ENCODE results near the gene NRG2.

Gene NRG2

GRCh38 chr5:139812323-139812722 is 230.8 kb downstream of the NRG2 start:
- Histone ChIP-seq H3K4me3 (ENCODE audit: insufficient read depth, low read length, poor library complexity, severe bottlenecking) (no peak overlapping the region), H3K36me3 (ENCODE audit: low read length) (no peaks in the 10 kb centered on the region), H3K79me2 (ENCODE audit: insufficient read depth, low read length) (no peaks in the 10 kb centered on the region), H3K9me3 (ENCODE audit: insufficient read depth, low read length) (no peaks in the 10 kb centered on the region), H3K9me2 (replicated peaks; ENCODE audit: insufficient read depth, low read length) (no peaks in the 10 kb centered on the region), H3K9ac (ENCODE audit: low read length) (no peak overlapping the region), H3F3A (ENCODE audit: insufficient read depth) (no peaks in the 10 kb centered on the region), H2AFZ (ENCODE audit: low read depth, low read length, severe bottlenecking) (no peak overlapping the region), H3K27me3 (ENCODE audit: low read length) (no peaks in the 10 kb centered on the region), H4K20me1 (ENCODE audit: low read depth, low read length) (no peaks in the 10 kb centered on the region), H3K4me2 (ENCODE audit: low read depth, low read length, poor library complexity, severe bottlenecking) (no peak overlapping the region), H3K27ac (ENCODE audit: low read depth, low read length) (no peak overlapping the region)
- no peak for TF ChIP-seq CTCF (IDR thresholded peaks at IDR 0.05; ENCODE audit: insufficient read depth, low read length, poor library complexity, severe bottlenecking)
- no peak for TF ChIP-seq EZH2phosphoT487 (conservative IDR thresholded peaks at IDR 0.05; ENCODE audit: low read length)

GRCh38 chr5:139811274-139811607 is 231.9 kb downstream of the NRG2 start:
- TF ChIP-seq CTCF (IDR thresholded peaks at IDR 0.05; ENCODE audit: insufficient read depth, low read length, poor library complexity, severe bottlenecking): no peak
- TF ChIP-seq EZH2phosphoT487 (conservative IDR thresholded peaks at IDR 0.05; ENCODE audit: low read length): no peak
- Histone ChIP-seq H3K79me2 (ENCODE audit: insufficient read depth, low read length) (no peaks in the 10 kb centered on the region), H3K4me3 (ENCODE audit: insufficient read depth, low read length, poor library complexity, severe bottlenecking) (no peak overlapping the region), H3K27ac (ENCODE audit: low read depth, low read length) (no peak overlapping the region), H2AFZ (ENCODE audit: low read depth, low read length, severe bottlenecking) (no peak overlapping the region), H3K4me2 (ENCODE audit: low read depth, low read length, poor library complexity, severe bottlenecking) (no peak overlapping the region), H3K27me3 (ENCODE audit: low read length) (no peaks in the 10 kb centered on the region), H3K9me3 (ENCODE audit: insufficient read depth, low read length) (no peaks in the 10 kb centered on the region), H3K36me3 (ENCODE audit: low read length) (no peaks in the 10 kb centered on the region), H3K9me2 (replicated peaks; ENCODE audit: insufficient read depth, low read length) (no peaks in the 10 kb centered on the region), H3K9ac (ENCODE audit: low read length) (no peak overlapping the region), H4K20me1 (ENCODE audit: low read depth, low read length) (no peaks in the 10 kb centered on the region), H3F3A (ENCODE audit: insufficient read depth) (no peaks in the 10 kb centered on the region)

- Histone ChIP-seq H3K27ac (ENCODE audit: low read depth, low read length) (no peak overlapping the region), H3K4me3 (ENCODE audit: insufficient read depth, low read length, poor library complexity, severe bottlenecking) (no peak overlapping the region), H3K9ac (ENCODE audit: low read length) (no peak overlapping the region), H3K9me3 (ENCODE audit: insufficient read depth, low read length) (no peaks in the 10 kb centered on the region), H4K20me1 (ENCODE audit: low read depth, low read length) (no peaks in the 10 kb centered on the region), H3K4me2 (ENCODE audit: low read depth, low read length, poor library complexity, severe bottlenecking) (no peak overlapping the region), H3K9me2 (replicated peaks; ENCODE audit: insufficient read depth, low read length) (no peaks in the 10 kb centered on the region), H3F3A (ENCODE audit: insufficient read depth) (no peaks in the 10 kb centered on the region), H3K36me3 (ENCODE audit: low read length) (no peaks in the 10 kb centered on the region), H3K79me2 (ENCODE audit: insufficient read depth, low read length) (no peaks in the 10 kb centered on the region), H3K27me3 (ENCODE audit: low read length) (no peaks in the 10 kb centered on the region), H2AFZ (ENCODE audit: low read depth, low read length, severe bottlenecking) (no peak overlapping the region)
- TF ChIP-seq CTCF (IDR thresholded peaks at IDR 0.05; ENCODE audit: insufficient read depth, low read length, poor library complexity, severe bottlenecking) (no peak), EZH2phosphoT487 (conservative IDR thresholded peaks at IDR 0.05; ENCODE audit: low read length) (no peak)
These were observed 232.5 kb downstream of the NRG2 start for GRCh38 chr5:139810341-139811273.
